Left ventricle myocardium inferior (tissue), 1 donor: ENCODE data around the gene TSPAN33. TPM values are rescaled to one million over a fixed set of nuclear protein-coding genes. Genes with fewer than 3 reads are reported as not detected.
"Not testable (repeated sequence)": the region's sequence is repeated elsewhere in the genome, so short reads cannot be mapped to it uniquely, and the experiment has no call there.

Source experiments
- DNase-seq: peaks from one replicate; pipeline ENCODE4 v3.0.0-alpha.2; 2020
- H3K27ac ChIP-seq: fragments of 200-600 bp; replicated peaks from 2 replicates; pipeline ENCODE4 v1.8.0; 2021
- H3K27me3 ChIP-seq: fragments of 200-600 bp; 2 replicates; pipeline ENCODE4 v1.8.0; 2021; ENCODE audit warnings: low read depth
- H3K36me3 ChIP-seq: fragments of 200-600 bp; 2 replicates; pipeline ENCODE4 v1.8.0; 2021
- H3K4me1 ChIP-seq: fragments of 200-600 bp; 2 replicates; pipeline ENCODE4 v1.8.0; 2021
- H3K4me3 ChIP-seq: fragments of 200-600 bp; 2 replicates; pipeline ENCODE4 v1.8.0; 2021; ENCODE audit warnings: mild to moderate bottlenecking, moderate library complexity
- H3K9me3 ChIP-seq: fragments of 200-600 bp; replicated peaks from 2 replicates; pipeline ENCODE4 v1.8.0; 2021
- intact Hi-C: fragments of 100-400 bp; cut with micrococcal nuclease; formaldehyde crosslinking; loops from one replicate; pipeline ENCODE4 v1.11.0; 2022
- total RNA-seq: library from RNA; stranded (reverse); fragmentation: NEBNext Ultra II Directional; extraction: Animal tissue kit (Norgen Biotek cat#: 25700); gene quantifications from one replicate; pipeline ENCODE4 v1.2.1, GENCODE V29; 2021
- TF ChIP-seq, protein P1 (sequence below): fragments of 200-600 bp; IDR thresholded peaks from 2 replicates; pipeline ENCODE4 v1.8.0; 2021; ENCODE audit warnings: antibody characterized with exemption, mild to moderate bottlenecking, borderline replicate concordance
- donor health status: DM: no; HTN: yes; CAD: no; lungs with severe emphysema.

The TSPAN33 gene
- total RNA-seq, 1 donor from 2014 or later: 9.7 TPM

DNA sequence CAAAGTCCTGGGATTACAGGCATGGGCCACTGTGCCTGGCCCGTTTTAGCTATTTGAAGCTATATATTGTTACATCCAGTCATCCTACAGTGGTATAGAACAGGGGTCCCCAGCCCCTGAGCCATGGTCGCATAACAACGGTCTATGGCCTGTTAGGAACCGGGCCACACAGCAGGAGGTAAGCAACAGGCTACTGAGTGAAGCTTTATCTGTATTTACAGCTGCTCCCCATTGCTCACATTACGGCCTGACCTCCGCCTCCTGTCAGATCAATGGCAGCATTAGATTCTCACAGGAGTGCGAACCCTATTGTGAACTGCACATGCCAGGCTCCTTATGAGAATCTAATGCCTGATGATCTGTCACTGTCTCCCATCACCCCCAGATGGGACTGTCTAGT, 26.3 kb upstream of the TSPAN33 start:
- no peaks in the 10 kb centered on the region for H3K4me1 ChIP-seq
- no peak overlapping the region for H3K27ac ChIP-seq
- no peak for DNase-seq
- intact Hi-C loops: no loop called here
- H3K9me3 ChIP-seq: peaks cover 28% of the 10 kb centered on the region
- TF ChIP-seq, protein P1, sequence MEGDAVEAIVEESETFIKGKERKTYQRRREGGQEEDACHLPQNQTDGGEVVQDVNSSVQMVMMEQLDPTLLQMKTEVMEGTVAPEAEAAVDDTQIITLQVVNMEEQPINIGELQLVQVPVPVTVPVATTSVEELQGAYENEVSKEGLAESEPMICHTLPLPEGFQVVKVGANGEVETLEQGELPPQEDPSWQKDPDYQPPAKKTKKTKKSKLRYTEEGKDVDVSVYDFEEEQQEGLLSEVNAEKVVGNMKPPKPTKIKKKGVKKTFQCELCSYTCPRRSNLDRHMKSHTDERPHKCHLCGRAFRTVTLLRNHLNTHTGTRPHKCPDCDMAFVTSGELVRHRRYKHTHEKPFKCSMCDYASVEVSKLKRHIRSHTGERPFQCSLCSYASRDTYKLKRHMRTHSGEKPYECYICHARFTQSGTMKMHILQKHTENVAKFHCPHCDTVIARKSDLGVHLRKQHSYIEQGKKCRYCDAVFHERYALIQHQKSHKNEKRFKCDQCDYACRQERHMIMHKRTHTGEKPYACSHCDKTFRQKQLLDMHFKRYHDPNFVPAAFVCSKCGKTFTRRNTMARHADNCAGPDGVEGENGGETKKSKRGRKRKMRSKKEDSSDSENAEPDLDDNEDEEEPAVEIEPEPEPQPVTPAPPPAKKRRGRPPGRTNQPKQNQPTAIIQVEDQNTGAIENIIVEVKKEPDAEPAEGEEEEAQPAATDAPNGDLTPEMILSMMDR: no peak
- no peak overlapping the region for H3K4me3 ChIP-seq
- no peaks in the 10 kb centered on the region for H3K36me3 ChIP-seq
- peaks cover 15% of the 10 kb centered on the region for H3K27me3 ChIP-seq

DNA sequence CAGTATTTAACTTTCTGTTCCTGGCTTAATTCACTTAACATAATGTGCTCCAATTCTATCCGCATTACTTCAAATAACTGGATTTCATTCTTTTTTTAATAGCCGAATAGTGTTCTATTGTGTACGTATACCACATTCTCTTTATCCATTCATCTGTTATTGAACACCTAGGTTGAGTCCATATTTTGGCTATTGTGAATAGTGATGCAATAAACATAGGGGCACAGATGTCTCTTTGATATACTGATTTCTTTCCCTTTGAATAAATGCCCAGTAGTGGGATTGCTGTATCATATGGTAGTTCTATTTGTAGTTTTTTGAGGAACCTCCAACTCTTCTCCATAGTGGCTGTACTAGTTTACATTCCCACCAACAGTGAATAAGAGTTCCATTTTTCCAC, 25.5 kb upstream of the TSPAN33 start:
- peaks cover 17% of the 10 kb centered on the region for H3K27me3 ChIP-seq
- H3K4me1 ChIP-seq: no peaks in the 10 kb centered on the region
- DNase-seq: no peak
- intact Hi-C loops: no loop called here
- H3K36me3 ChIP-seq: no peaks in the 10 kb centered on the region
- TF ChIP-seq, protein P1: no peak
- H3K9me3 ChIP-seq: peaks cover 28% of the 10 kb centered on the region
- no peak overlapping the region for H3K27ac ChIP-seq
- no peak overlapping the region for H3K4me3 ChIP-seq

GRCh38 chr7:129121501-129122077, 22.9 kb upstream of the TSPAN33 start:
- not testable (repeated sequence) for DNase-seq

GRCh38 chr7:129122078-129122750, 22.3 kb upstream of the TSPAN33 start:
- Histone ChIP-seq H3K27me3 (peaks cover 39% of the 10 kb centered on the region), H3K36me3 (no peaks in the 10 kb centered on the region), H3K27ac (no peak overlapping the region), H3K4me3 (no peak overlapping the region), H3K4me1 (no peaks in the 10 kb centered on the region), H3K9me3 (peaks cover 16% of the 10 kb centered on the region)
- intact Hi-C loops: no loop called here
- TF ChIP-seq, protein P1: no peak
- DNase-seq: no peak

More at GRCh38 chr7:129121501-129122077, 22.9 kb upstream of the TSPAN33 start:
- H3K4me3 ChIP-seq, H3K27ac ChIP-seq, H3K36me3 ChIP-seq, H3K4me1 ChIP-seq, intact Hi-C loops: not testable (repeated sequence)
- H3K9me3 ChIP-seq: peaks cover 16% of the 10 kb centered on the region
- H3K27me3 ChIP-seq: peaks cover 33% of the 10 kb centered on the region

- Histone ChIP-seq H3K36me3 (no peaks in the 10 kb centered on the region), H3K4me3 (no peak overlapping the region), H3K4me1 (no peaks in the 10 kb centered on the region), H3K27me3 (peaks cover 43% of the 10 kb centered on the region), H3K9me3 (peaks cover 16% of the 10 kb centered on the region), H3K27ac (no peak overlapping the region)
- TF ChIP-seq, protein P1: no peak
- DNase-seq: no peak
- intact Hi-C loops: no loop called here
Observed at GRCh38 chr7:129122751-129123509, 21.6 kb upstream of the TSPAN33 start.

DNA sequence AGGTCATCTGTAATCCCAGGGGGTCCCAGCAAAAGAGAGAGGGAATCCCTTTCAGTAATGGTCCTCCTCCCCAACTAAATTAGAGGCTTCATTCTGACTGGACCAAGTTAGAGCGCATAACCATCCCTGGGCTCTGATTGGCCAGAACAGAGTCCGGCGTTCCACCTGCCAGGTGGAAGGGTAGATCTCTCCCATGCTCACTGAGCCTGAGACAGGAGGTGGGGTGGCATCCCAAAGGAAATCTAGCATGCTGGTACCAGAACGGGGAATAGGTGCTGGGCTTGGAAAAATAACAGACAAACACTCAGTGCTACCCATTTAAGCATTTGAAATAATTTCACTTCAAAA, 21.0 kb upstream of the TSPAN33 start:
- Histone ChIP-seq H3K36me3 (no peaks in the 10 kb centered on the region), H3K9me3 (peaks cover 16% of the 10 kb centered on the region), H3K4me3 (no peak overlapping the region), H3K27me3 (peaks cover 38% of the 10 kb centered on the region), H3K4me1 (no peaks in the 10 kb centered on the region), H3K27ac (no peak overlapping the region)
- no peak for DNase-seq
- TF ChIP-seq, protein P1: no peak
- intact Hi-C loops: no loop called here
